ENCODE measurements around the gene DCHS2. TPM values are rescaled to one million over a fixed set of nuclear protein-coding genes. Genes with fewer than 3 reads are reported as not detected.

Gene DCHS2
- total RNA-seq, 1 donor from 2014 or later: 0.71 TPM

GRCh38 chr4:154305616-154306015 is 186.0 kb downstream of the DCHS2 start:
- Histone ChIP-seq H3K9me3 (ENCODE audit: low read depth) (no peaks in the 10 kb centered on the region), H3K4me3 (no peak overlapping the region), H3K9ac (no peak overlapping the region), H3K79me2 (ENCODE audit: low read depth) (no peaks in the 10 kb centered on the region), H4K20me1 (ENCODE audit: low read depth) (no peaks in the 10 kb centered on the region), H3K4me1 (no peaks in the 10 kb centered on the region), H3F3A (ENCODE audit: low read depth) (no peaks in the 10 kb centered on the region), H3K27ac (no peak overlapping the region), H3K4me2 (no peak overlapping the region), H3K36me3 (no peaks in the 10 kb centered on the region), H2AFZ (replicated peaks) (no peak overlapping the region), H3K27me3 (no peaks in the 10 kb centered on the region)
- Mint-ChIP-seq H3K27ac (no peak overlapping the region), H3K9me3 (peaks cover 5% of the 10 kb centered on the region), H3K4me3 (no peak overlapping the region), H3K4me1 (peaks cover 1% of the 10 kb centered on the region), H3K27me3 (ENCODE audit: insufficient read depth, low read depth) (no peaks in the 10 kb centered on the region), H3K36me3 (no peaks in the 10 kb centered on the region)
- no peak for TF ChIP-seq EZH2phosphoT487 (IDR thresholded peaks at IDR 0.05)
- no peak for TF ChIP-seq CTCF (IDR thresholded peaks at IDR 0.05)
- TF ChIP-seq EZH2 (IDR thresholded peaks at IDR 0.05): no peak
- DNase-seq (ENCODE audit: low spot score): no peak

- Histone ChIP-seq H3K9ac (no peak overlapping the region), H3K79me2 (ENCODE audit: low read depth) (no peaks in the 10 kb centered on the region), H3K27ac (no peak overlapping the region), H3K4me1 (no peaks in the 10 kb centered on the region), H4K20me1 (ENCODE audit: low read depth) (no peaks in the 10 kb centered on the region), H3K4me3 (no peak overlapping the region), H3K4me2 (no peak overlapping the region), H3K36me3 (no peaks in the 10 kb centered on the region), H3K9me3 (ENCODE audit: low read depth) (no peaks in the 10 kb centered on the region), H3K27me3 (no peaks in the 10 kb centered on the region), H2AFZ (replicated peaks) (no peak overlapping the region), H3F3A (ENCODE audit: low read depth) (no peaks in the 10 kb centered on the region)
- no peak for DNase-seq (ENCODE audit: low spot score)
- Mint-ChIP-seq H3K27me3 (ENCODE audit: insufficient read depth, low read depth) (peaks cover 2% of the 10 kb centered on the region), H3K36me3 (no peaks in the 10 kb centered on the region), H3K4me3 (no peak overlapping the region), H3K4me1 (peaks cover 4% of the 10 kb centered on the region), H3K27ac (no peak overlapping the region), H3K9me3 (peaks cover 5% of the 10 kb centered on the region)
- TF ChIP-seq CTCF (IDR thresholded peaks at IDR 0.05) (no peak), EZH2phosphoT487 (IDR thresholded peaks at IDR 0.05) (no peak), EZH2 (IDR thresholded peaks at IDR 0.05) (no peak)
Observed at GRCh38 chr4:154304679-154305078, 186.9 kb downstream of the DCHS2 start.

GRCh38 chr4:154294652-154295350 is 196.8 kb downstream of the DCHS2 start:
- Histone ChIP-seq H3K4me1 (no peaks in the 10 kb centered on the region), H2AFZ (replicated peaks) (no peak overlapping the region), H3K27me3 (no peaks in the 10 kb centered on the region), H3F3A (ENCODE audit: low read depth) (no peaks in the 10 kb centered on the region), H3K79me2 (ENCODE audit: low read depth) (no peaks in the 10 kb centered on the region), H3K36me3 (no peaks in the 10 kb centered on the region), H3K9me3 (ENCODE audit: low read depth) (no peaks in the 10 kb centered on the region), H3K27ac (no peak overlapping the region), H3K4me2 (no peak overlapping the region), H3K9ac (no peak overlapping the region), H3K4me3 (no peak overlapping the region), H4K20me1 (ENCODE audit: low read depth) (no peaks in the 10 kb centered on the region)
- Mint-ChIP-seq H3K4me3 (no peak overlapping the region), H3K27me3 (ENCODE audit: insufficient read depth, low read depth) (peaks cover 4% of the 10 kb centered on the region), H3K27ac (no peak overlapping the region), H3K9me3 (peaks cover 9% of the 10 kb centered on the region), H3K36me3 (peaks cover 5% of the 10 kb centered on the region), H3K4me1 (no peaks in the 10 kb centered on the region)
- TF ChIP-seq CTCF (IDR thresholded peaks at IDR 0.05): no peak
- TF ChIP-seq EZH2phosphoT487 (IDR thresholded peaks at IDR 0.05): no peak
- no peak for TF ChIP-seq EZH2 (IDR thresholded peaks at IDR 0.05)
- no peak for DNase-seq (ENCODE audit: low spot score)

Measured in neural progenitor cell (in vitro differentiated cells).